K562 (cell line): ENCODE measurements around the gene SMAD3. TPM values are rescaled to one million over a fixed set of nuclear protein-coding genes. Genes with fewer than 3 reads are reported as not detected.

Experiments used
- ATAC-seq: fragments of 200-7000 bp; cut with Tn5 transposase; 3 replicates; pipeline ENCODE4 v1.9.1; 2020; ENCODE audit warnings: moderate library complexity
- BruUV-seq: library from RNA; stranded (reverse); fragments of 400-500 nt; replicated peaks from 2 replicates; lab custom pipeline; 2021; lab: Mats Ljungman, UMichigan
- CTCF ChIA-PET: fragments of 300-600 bp; formaldehyde crosslinking; extraction: SDS; loops from one replicate; lab custom pipeline; 2021; ENCODE audit warnings: low intra/inter-chr PET ratio; lab: Yijun Ruan, JAX
- POLR2A ChIA-PET: fragments of 300-600, 350-650 bp; sonication (Branson Sonifier 250); formaldehyde crosslinking; extraction: SDS; loops from one replicate; lab custom pipeline; 2021; ENCODE audit warnings: antibody characterized with exemption, inconsistent platforms; lab: Yijun Ruan, JAX
- DNase-seq, 4 experiments: peaks; one replicate each; pipeline versions ENCODE4 v3.0.0 to v3.0.0-alpha.2; 2011 to 2018; ENCODE audit warnings: low spot score in 3 of 4, mixed read lengths in 3 of 4; ENCODE audit errors: extremely low read depth in 1 of 4
- FAIRE-seq: peaks from 2 replicates; lab custom pipeline; 2011; peaks lifted over from hg19 to GRCh38; lab: Jason Lieb, UNC
- H2AFZ ChIP-seq: 2 replicates; pipeline ENCODE4 v1.6.0; 2011; ENCODE audit warnings: low read depth, low read length, control low read depth, inconsistent platforms
- H3K27ac ChIP-seq: fragments of 200-600 bp; 3 replicates; pipeline ENCODE4 v1.8.0; 2011; ENCODE audit warnings: low read depth, mild to moderate bottlenecking, control low read depth, inconsistent platforms, low read length, moderate library complexity, mixed read lengths; ENCODE audit errors: extremely low read depth
- H3K27me3 ChIP-seq, 2 experiments: fragments of 300-600 bp in 1 of 2; 2 replicates in 1 of 2; 3 replicates in 1 of 2; pipeline versions ENCODE4 v1.6.0 to v1.8.0; 2011; ENCODE audit warnings: inconsistent platforms in 2 of 2, low read length in 2 of 2, mild to moderate bottlenecking in 1 of 2, mixed read lengths in 1 of 2, moderate library complexity in 1 of 2; ENCODE audit not compliant: control insufficient read depth in 2 of 2, insufficient read depth in 2 of 2
- H3K36me3 ChIP-seq: fragments of 300-600 bp; 3 replicates; pipeline ENCODE4 v1.8.0; 2011; ENCODE audit warnings: mild to moderate bottlenecking, low read length, inconsistent platforms; ENCODE audit not compliant: control insufficient read depth, insufficient read depth
- H3K4me1 ChIP-seq, 2 experiments: fragments of 200-600 bp in 1 of 2; replicated peaks in 1 of 2; 2 replicates in 1 of 2; 3 replicates in 1 of 2; pipeline versions ENCODE4 v1.5.1 to v1.8.0; 2011; ENCODE audit warnings: inconsistent platforms in 2 of 2, low read length in 2 of 2, mild to moderate bottlenecking in 1 of 2, mixed read lengths in 1 of 2, moderate library complexity in 1 of 2; ENCODE audit not compliant: control insufficient read depth in 2 of 2, insufficient read depth in 2 of 2
- H3K4me2 ChIP-seq: 2 replicates; pipeline ENCODE4 v1.6.1; 2011; ENCODE audit warnings: low read length, control low read depth, inconsistent platforms, mixed read lengths; ENCODE audit not compliant: insufficient read depth
- H3K4me3 ChIP-seq: fragments of 200-600 bp; sonication (generic), shearing (Covaris generic); 2 replicates; pipeline ENCODE4 v1.5.1; 2016; ENCODE audit warnings: control low read depth, inconsistent platforms
- H3K79me2 ChIP-seq: fragments of 200-600 bp; 3 replicates; pipeline ENCODE4 v1.8.0; 2011; ENCODE audit warnings: low read length, inconsistent platforms; ENCODE audit not compliant: control insufficient read depth, insufficient read depth
- H3K9ac ChIP-seq, 2 experiments: 2 replicates each; pipeline versions ENCODE4 v1.6.0 to v1.6.1; 2011; ENCODE audit warnings: low read depth in 2 of 2, low read length in 2 of 2, control low read depth in 1 of 2, inconsistent platforms in 1 of 2, mild to moderate bottlenecking in 1 of 2, mixed read lengths in 1 of 2; ENCODE audit not compliant: insufficient read depth in 1 of 2
- H3K9me1 ChIP-seq: one replicate; pipeline ENCODE4 v1.6.0; 2011; ENCODE audit warnings: inconsistent platforms, mild to moderate bottlenecking, low read length, moderate library complexity; ENCODE audit not compliant: control insufficient read depth, insufficient read depth
- H3K9me3 ChIP-seq: replicated peaks from 2 replicates; pipeline ENCODE4 v1.5.1; 2011; ENCODE audit warnings: low read depth, low read length, inconsistent platforms; ENCODE audit not compliant: control insufficient read depth, insufficient read depth
- H4K20me1 ChIP-seq: replicated peaks from 2 replicates; pipeline ENCODE4 v1.6.1; 2011; ENCODE audit warnings: low read length, inconsistent platforms, mixed read lengths; ENCODE audit not compliant: control insufficient read depth, insufficient read depth
- ARID1B ChIP-seq: fragments of 450-650 bp; IDR thresholded peaks from 2 replicates; pipeline ENCODE4 v1.6.1; 2016; ENCODE audit warnings: antibody characterized with exemption, mild to moderate bottlenecking, inconsistent platforms
- CAMTA2 ChIP-seq: fragments of 250-450 bp; sonication (Bioruptor Pico); conservative IDR thresholded peaks from 2 replicates; pipeline ENCODE4 v1.5.1; 2022
- CCAR2 ChIP-seq: fragments of 200-400 bp; formaldehyde crosslinking; IDR thresholded peaks from 2 replicates; pipeline ENCODE4 v1.6.1; 2017; ENCODE audit warnings: mild to moderate bottlenecking, low read depth, low read length
- ETV6 ChIP-seq, 3 experiments: fragments of 150-350 bp in 1 of 3; sonication (generic) in 1 of 3; formaldehyde crosslinking in 1 of 3; IDR thresholded peaks; 2 replicates each; pipeline versions ENCODE4 v1.6.1 to v1.8.0; 2014 to 2022; ENCODE audit warnings: borderline replicate concordance in 2 of 3, low read depth in 2 of 3, antibody characterized with exemption in 1 of 3, low read length in 1 of 3, mild to moderate bottlenecking in 1 of 3, missing genetic modification reagents in 1 of 3
- GATA2 ChIP-seq: sonication (generic); formaldehyde crosslinking; IDR thresholded peaks from 2 replicates; pipeline ENCODE4 v1.4.0; 2020; ENCODE audit warnings: mild to moderate bottlenecking, missing genetic modification reagents
- GATAD2B ChIP-seq: fragments of 450-650 bp; IDR thresholded peaks from 2 replicates; pipeline ENCODE4 v1.6.1; 2017; ENCODE audit warnings: mild to moderate bottlenecking, borderline replicate concordance
- MTF1 ChIP-seq: fragments of 250-450 bp; sonication (Bioruptor Pico); IDR thresholded peaks from 2 replicates; pipeline ENCODE4 v1.9.0; 2021; ENCODE audit warnings: moderate library complexity, mild to moderate bottlenecking, inconsistent platforms, borderline replicate concordance
- PHF21A ChIP-seq: fragments of 450-650 bp; IDR thresholded peaks from 2 replicates; pipeline ENCODE4 v1.6.1; 2017; ENCODE audit warnings: low read depth, borderline replicate concordance
- POLR2AphosphoS2 ChIP-seq: IDR thresholded peaks from 2 replicates; pipeline ENCODE4 v1.6.1; 2012; ENCODE audit warnings: low read length, improper control_type of control experiment
- SAP30 ChIP-seq: fragments of 200-600 bp; sonication (generic); IDR thresholded peaks from 2 replicates; pipeline ENCODE4 v1.6.1; 2012; ENCODE audit warnings: borderline replicate concordance, low read depth, mild to moderate bottlenecking, moderate library complexity, low read length, control low read depth, inconsistent platforms; ENCODE audit not compliant: insufficient read depth, poor library complexity, severe bottlenecking
- STAT5A ChIP-seq: IDR thresholded peaks from 2 replicates; pipeline ENCODE4 v1.6.1; 2012; ENCODE audit warnings: low read length, inconsistent platforms, borderline replicate concordance
- TEAD1 ChIP-seq, 2 experiments: fragments of 450-650 bp in 1 of 2; sonication (generic) in 1 of 2; formaldehyde crosslinking; IDR thresholded peaks; 2 replicates each; pipeline versions ENCODE4 v1.4.0 to v1.8.0; 2020 to 2022; ENCODE audit warnings: mild to moderate bottlenecking in 2 of 2, missing genetic modification reagents in 1 of 2
- ZKSCAN1 ChIP-seq: fragments of 150-350 bp; IDR thresholded peaks from 2 replicates; pipeline ENCODE4 v1.6.1; 2016; ENCODE audit warnings: low read depth, low read length
- ZNF146 ChIP-seq: IDR thresholded peaks from one replicate; pipeline ENCODE4 v1.6.1; 2018; ENCODE audit warnings: missing compliant biosample characterization; ENCODE audit not compliant: unreplicated experiment
- ZNF695 ChIP-seq: fragments of 450-650 bp; formaldehyde crosslinking; IDR thresholded peaks from 2 replicates; pipeline ENCODE4 v1.4.0; 2020; ENCODE audit warnings: mild to moderate bottlenecking, moderate library complexity
- ZNF785 ChIP-seq: fragments of 250-450 bp; sonication (Bioruptor Pico); IDR thresholded peaks from 2 replicates; pipeline ENCODE4 v1.4.0; 2020; ENCODE audit warnings: mild to moderate bottlenecking
- WGBS: fragments of 100-300 bp; shearing (Covaris generic); methylation state at CpG from one replicate; pipeline ENCODE4 v1.1.6; 2016; ENCODE audit warnings: low coverage, mixed read lengths; ENCODE audit not compliant: insufficient coverage; ENCODE audit errors: missing lambda C conversion rate; 5-methylcytosine and 5-hydroxymethylcytosine counted together
- in situ Hi-C: fragments of 300-500 bp; cut with MboI; formaldehyde crosslinking; loops from 4 replicates; pipeline ENCODE4 v1.15.0; 2018; ENCODE audit warnings: inconsistent platforms, mixed read lengths
- intact Hi-C: fragments of 100-400 bp; cut with micrococcal nuclease; formaldehyde crosslinking; loops from 2 replicates; pipeline ENCODE4 v1.14.2; 2022
- polyA plus RNA-seq, 8 experiments: library from polyadenylated mRNA; depleted of rRNA in 4 of 8; stranded (reverse) in 5 of 8; unstranded in 3 of 8; fragments of >200 nt; fragmentation: Nextera tagmentation in 2 of 8; fragmentation: Illumina TruSeq in 1 of 8; extraction: Ambion mirVana in 2 of 8; extraction: Trizol in 1 of 8; gene quantifications; 2 replicates each; pipeline versions ENCODE4 v1.2.1 to v1.2.3, GENCODE V29; 2011 to 2014; ENCODE audit warnings: inconsistent platforms in 1 of 8, missing spikeins in 1 of 8
- total RNA-seq, 7 experiments: library from RNA; depleted of rRNA in 6 of 7; stranded (reverse); fragments of >200 nt in 6 of 7; fragmentation: Illumina TruSeq in 2 of 7; extraction: Trizol in 2 of 7; gene quantifications; 2 replicates each; pipeline versions ENCODE4 v1.2.1 to v1.2.3, GENCODE V29; 2011 to 2021; ENCODE audit warnings: low replicate concordance in 1 of 7
- TF ChIP-seq, protein P1 (sequence below): fragments of 250-450 bp; sonication (Bioruptor Pico); IDR thresholded peaks from 2 replicates; pipeline ENCODE4 v1.6.1; 2021; ENCODE audit warnings: mild to moderate bottlenecking

The SMAD3 gene
- total and polyA plus RNA-seq, 9 of the 15 experiments (the other 6 are each of a cell fraction or from before 2014, with no cell fraction given) = 4.3 to 39.2 (median 11.1) TPM

DNA sequence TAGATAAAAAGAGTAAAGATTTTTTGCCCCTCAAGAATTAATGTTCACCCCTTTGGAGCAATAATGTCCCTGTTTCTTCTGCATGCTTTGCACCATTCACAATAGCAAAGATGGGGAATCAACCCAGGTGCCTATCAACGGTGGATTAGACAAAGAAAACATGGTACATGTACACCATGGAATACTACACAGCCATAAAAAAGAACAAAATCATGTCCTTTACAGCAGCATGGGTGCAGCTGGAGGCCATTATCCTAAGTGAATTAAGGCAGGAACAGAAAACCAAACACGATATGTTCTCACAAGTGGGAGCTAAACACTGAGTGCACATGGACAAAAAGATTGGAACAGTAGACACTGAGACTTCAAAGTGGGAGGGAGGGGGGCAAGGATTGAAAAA lies 153.9 kb downstream of the SMAD3 start:
- Histone ChIP-seq H3K9me3 (no peaks in the 10 kb centered on the region), H2AFZ (no peak overlapping the region), H3K4me3 (no peak overlapping the region), H3K4me2 (no peak overlapping the region), H3K36me3 (peaks cover 28% of the 10 kb centered on the region), H3K27ac (no peak overlapping the region), H4K20me1 (no peaks in the 10 kb centered on the region), H3K79me2 (no peaks in the 10 kb centered on the region), H3K27me3 (no peaks in the 10 kb centered on the region), H3K4me1 (no peaks in the 10 kb centered on the region), H3K9me1 (no peaks in the 10 kb centered on the region), H3K9ac (no peak overlapping the region)
- in situ Hi-C loops = no loop called here
- DNase-seq = no peak
- ChIA-PET POLR2A (interaction anchor here (0.5 to 1.0 kb wide), 3 partner anchors 10 to 292 kb away, joined by 3 read pairs; no protein-coding TSS in a partner anchor), CTCF (no interaction called here)
- no TSS peak for BruUV-seq
- FAIRE-seq = no peak
- no peak for ATAC-seq
- intact Hi-C loops = no loop called here
- no peak for TF ChIP-seq GATAD2B
- peak; percentile 73 for TF ChIP-seq ZNF146 (CRISPR knock-in tag)
- no peak for TF ChIP-seq STAT5A
- 80% methylated on average over 2 of the region's 2 CpGs for WGBS

DNA sequence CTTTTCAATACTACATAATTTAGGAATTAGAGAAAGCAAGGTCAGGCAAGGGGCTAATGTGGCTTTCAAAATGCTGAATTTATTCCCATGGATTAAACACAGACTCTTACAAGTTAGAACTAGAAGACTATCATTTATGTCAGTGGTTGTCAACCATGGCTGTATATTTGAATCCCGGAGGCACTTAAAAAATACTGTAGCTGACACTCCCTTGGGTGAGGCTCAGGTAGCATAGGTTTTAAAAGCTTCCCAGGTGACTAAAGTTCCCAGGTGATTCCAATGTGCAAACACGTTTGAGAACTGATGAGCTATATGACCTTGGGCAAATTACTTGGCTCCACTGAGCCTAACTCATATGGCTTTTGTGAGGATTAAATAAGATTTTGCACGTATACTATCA lies 159.5 kb downstream of the SMAD3 start:
- POLR2A ChIA-PET = interaction anchor here (1.5 kb wide), 1 partner anchor 15 kb away, joined by 8 read pairs; no protein-coding TSS in a partner anchor
- TF ChIP-seq GATA2 (CRISPR knock-in tag) (no peak), MTF1 (CRISPR knock-in tag) (no peak), ZNF695 (CRISPR knock-in tag) (no peak), ETV6 (IDR thresholded peaks at IDR 0.05; ENCODE audit: borderline replicate concordance in 1 of 2, low read depth in 2 of 2, low read length in 1 of 2) (no peak), ETV6 (CRISPR knock-in tag; IDR thresholded peaks at IDR 0.05; ENCODE audit: borderline replicate concordance) (no peak), ZNF785 (CRISPR knock-in tag) (no peak), ARID1B (no peak), POLR2AphosphoS2 (no peak), PHF21A (no peak), CCAR2 (no peak), SAP30 (no peak), ZKSCAN1 (no peak), CAMTA2 (no peak), TEAD1 (CRISPR knock-in tag; IDR thresholded peaks at IDR 0.05) (no peak)
- TF ChIP-seq, protein P1, sequence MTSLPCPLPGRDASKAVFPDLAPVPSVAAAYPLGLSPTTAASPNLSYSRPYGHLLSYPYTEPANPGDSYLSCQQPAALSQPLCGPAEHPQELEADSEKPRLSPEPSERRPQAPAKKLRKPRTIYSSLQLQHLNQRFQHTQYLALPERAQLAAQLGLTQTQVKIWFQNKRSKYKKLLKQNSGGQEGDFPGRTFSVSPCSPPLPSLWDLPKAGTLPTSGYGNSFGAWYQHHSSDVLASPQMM = no peak

More for the DNA sequence above, 159.5 kb downstream of the SMAD3 start:
- BruUV-seq = no TSS peak
- Histone ChIP-seq H4K20me1 (no peaks in the 10 kb centered on the region), H3K9me1 (no peaks in the 10 kb centered on the region), H3K4me2 (no peak overlapping the region), H3K36me3 (peaks cover 39% of the 10 kb centered on the region), H3K79me2 (no peaks in the 10 kb centered on the region), H2AFZ (no peak overlapping the region), H3K9ac (no peak overlapping the region), H3K4me3 (no peak overlapping the region), H3K27ac (no peak overlapping the region), H3K27me3 (no peaks in the 10 kb centered on the region), H3K9me3 (no peaks in the 10 kb centered on the region), H3K4me1 (no peaks in the 10 kb centered on the region)
- CTCF ChIA-PET = no interaction called here
- DNase-seq (no peak), FAIRE-seq (no peak), ATAC-seq (no peak)
- in situ Hi-C loops = no loop called here
- WGBS = 91% methylated on average over 3 of the region's 3 CpGs
- intact Hi-C loops = no loop called here
